Testis (tissue), 3 donors: Measurements from ENCODE around the gene CST4. TPM values are rescaled to one million over a fixed set of nuclear protein-coding genes. Genes with fewer than 3 reads are reported as not detected.
"Not testable (repeated sequence)": the region's sequence is repeated elsewhere in the genome, so short reads cannot be mapped to it uniquely, and the experiment has no call there.

Experiments
- DNase-seq: peaks from one replicate; pipeline ENCODE4 v3.0.0-alpha.2; 2019
- H3K27ac ChIP-seq, 2 donors: fragments of 200-600 bp; sonication (generic); one replicate each; pipeline ENCODE4 v1.5.1; 2019
- H3K27me3 ChIP-seq: fragments of 200-600 bp; sonication (generic); one replicate; pipeline ENCODE4 v1.5.1; 2019
- H3K36me3 ChIP-seq: fragments of 200-600 bp; sonication (generic); one replicate; pipeline ENCODE4 v1.5.1; 2017; ENCODE audit warnings: low read depth; ENCODE audit errors: missing control alignments
- H3K4me1 ChIP-seq: fragments of 200-600 bp; sonication (generic); one replicate; pipeline ENCODE4 v1.5.1; 2019
- H3K4me3 ChIP-seq, 2 donors: fragments of 200-600 bp; sonication (generic); one replicate each; pipeline ENCODE4 v1.5.1; 2017 to 2019
- H3K9me3 ChIP-seq: fragments of 200-600 bp; sonication (generic); one replicate; pipeline ENCODE4 v1.5.1; 2017
- CTCF ChIP-seq, 3 experiments: fragments of 450-650 bp in 2 of 3; fragments of 200-600 bp in 1 of 3; sonication (generic) in 1 of 3; IDR thresholded peaks; one replicate each; pipeline ENCODE4 v1.5.1; 2016 to 2019; ENCODE audit warnings: antibody characterized with exemption in 3 of 3, mild to moderate bottlenecking in 2 of 3, moderate library complexity in 1 of 3
- POLR2A ChIP-seq: fragments of 450-650 bp; IDR thresholded peaks from one replicate; pipeline ENCODE4 v1.6.1; 2017; ENCODE audit warnings: antibody characterized with exemption, mild to moderate bottlenecking, moderate library complexity
- WGBS, 2 donors: methylation state at CpG; one replicate each; pipeline ENCODE4 v1.1.5; 2018; 5-methylcytosine and 5-hydroxymethylcytosine counted together
- intact Hi-C: fragments of 100-400 bp; cut with DNase I; formaldehyde crosslinking; loops from one replicate; pipeline ENCODE4 v1.15.1; 2023; ENCODE audit warnings: low total_unique reads
- polyA plus RNA-seq: library from polyadenylated mRNA; stranded (reverse); fragments of 350-450 nt; fragmentation: Illumina TruSeq; extraction: RNeasy Lipid Tissue Mini Kit (QIAGEN cat#74804); gene quantifications from one replicate; pipeline ENCODE4 v1.2.3, GENCODE V29; 2014; ENCODE audit warnings: low read depth, low replicate concordance; ENCODE audit not compliant: insufficient read depth
- total RNA-seq, 2 donors: library from RNA; depleted of rRNA; stranded (reverse); fragments of >200 nt; gene quantifications; one replicate each; pipeline ENCODE4 v1.2.3, GENCODE V29; 2016

The CST4 gene
- total and polyA plus RNA-seq, 3 donors from 2014 or later, result not detected

- H3K27me3 ChIP-seq, result no peaks in the 10 kb centered on the region
- DNase-seq, result no peak
- no peak overlapping the region for H3K4me3 ChIP-seq
- H3K4me1 ChIP-seq, result no peaks in the 10 kb centered on the region
- H3K36me3 ChIP-seq, result no peaks in the 10 kb centered on the region
- H3K9me3 ChIP-seq, result no peaks in the 10 kb centered on the region
- H3K27ac ChIP-seq, result no peak overlapping the region
- TF ChIP-seq POLR2A (no peak), CTCF (IDR thresholded peaks at IDR 0.05) (no peak)
- 96 to 99% methylated on average over 3 of the region's 3 CpGs for WGBS, 2 donors
- intact Hi-C loops, result no loop called here
Measured at GRCh38 chr20:23691675-23692074, 2.8 kb upstream of the CST4 start.

GRCh38 chr20:23690581-23690980 is 1.7 kb upstream of the CST4 start:
- Histone ChIP-seq H3K36me3 (no peaks in the 10 kb centered on the region), H3K4me3 (no peak overlapping the region), H3K9me3 (no peaks in the 10 kb centered on the region), H3K27ac (no peak overlapping the region), H3K27me3 (no peaks in the 10 kb centered on the region), H3K4me1 (no peaks in the 10 kb centered on the region)
- WGBS, 2 donors, result 80 to 91% methylated on average over 7 to 8 of the region's 8 CpGs
- TF ChIP-seq CTCF (IDR thresholded peaks at IDR 0.05) (no peak), POLR2A (no peak)
- DNase-seq, result no peak
- intact Hi-C loops, result no loop called here

- Histone ChIP-seq H3K9me3 (no peaks in the 10 kb centered on the region), H3K36me3 (no peaks in the 10 kb centered on the region), H3K27me3 (no peaks in the 10 kb centered on the region), H3K27ac (no peak overlapping the region), H3K4me1 (no peaks in the 10 kb centered on the region), H3K4me3 (no peak overlapping the region)
- intact Hi-C loops, result no loop called here
- TF ChIP-seq CTCF (IDR thresholded peaks at IDR 0.05) (no peak), POLR2A (no peak)
- WGBS, 2 donors, result 69 to 79% methylated on average over 3 of the region's 3 CpGs
- DNase-seq, result no peak
Measured at GRCh38 chr20:23689399-23689690, 507 bp upstream of the CST4 start.

- intact Hi-C loops, result no loop called here
- DNase-seq, result no peak
- no peak overlapping the region for H3K27ac ChIP-seq
- H3K36me3 ChIP-seq, result no peaks in the 10 kb centered on the region
- TF ChIP-seq POLR2A, result no peak
- no peak for TF ChIP-seq CTCF (IDR thresholded peaks at IDR 0.05)
- WGBS, 2 donors, result 71 to 74% methylated on average over 2 to 3 of the region's 3 CpGs
- no peaks in the 10 kb centered on the region for H3K9me3 ChIP-seq
- H3K4me1 ChIP-seq, result no peaks in the 10 kb centered on the region
- H3K27me3 ChIP-seq, result no peaks in the 10 kb centered on the region
- H3K4me3 ChIP-seq, result no peak overlapping the region
Measured at GRCh38 chr20:23687986-23688385, 852 bp downstream of the CST4 start.

GRCh38 chr20:23686046-23686750 is 2.6 kb downstream of the CST4 start:
- Histone ChIP-seq H3K4me3 (no peak overlapping the region), H3K36me3 (no peaks in the 10 kb centered on the region), H3K4me1 (no peaks in the 10 kb centered on the region), H3K27me3 (no peaks in the 10 kb centered on the region), H3K27ac (no peak overlapping the region), H3K9me3 (no peaks in the 10 kb centered on the region)
- intact Hi-C loops, result no loop called here
- 77 to 88% methylated on average over 3 to 4 of the region's 4 CpGs for WGBS, 2 donors
- DNase-seq, result no peak
- TF ChIP-seq CTCF (IDR thresholded peaks at IDR 0.05) (no peak), POLR2A (no peak)

- H3K4me1 ChIP-seq, H3K27me3 ChIP-seq, H3K4me3 ChIP-seq, intact Hi-C loops, H3K9me3 ChIP-seq, DNase-seq, H3K36me3 ChIP-seq, H3K27ac ChIP-seq: not testable (repeated sequence)
- 63 to 64% methylated on average over 4 of the region's 4 CpGs for WGBS, 2 donors
Measured at GRCh38 chr20:23685529-23685896, 3.3 kb downstream of the CST4 start.
